Colonic mucosa (tissue), 4 donors: Measurements from ENCODE around the gene TEX35. TPM values are rescaled to one million over a fixed set of nuclear protein-coding genes. Genes with fewer than 3 reads are reported as not detected.

Experiments used
- DNase-seq: peaks from one replicate; pipeline ENCODE4 v3.0.0-alpha.2; 2020
- H3K27ac ChIP-seq: fragments of 200-600 bp; one replicate; pipeline ENCODE4 v1.8.0; 2021
- H3K27me3 ChIP-seq: fragments of 200-600 bp; one replicate; pipeline ENCODE4 v1.8.0; 2021
- H3K36me3 ChIP-seq: fragments of 200-600 bp; one replicate; pipeline ENCODE4 v1.8.0; 2021
- H3K4me1 ChIP-seq: fragments of 200-600 bp; one replicate; pipeline ENCODE4 v1.8.0; 2021; ENCODE audit warnings: mild to moderate bottlenecking
- H3K4me3 ChIP-seq: fragments of 200-600 bp; one replicate; pipeline ENCODE4 v1.8.0; 2021
- H3K9ac ChIP-seq, 2 donors: one replicate each; pipeline ENCODE4 v1.7.0; 2013; ENCODE audit warnings: control low read depth in 2 of 2, low read depth in 2 of 2, low read length in 2 of 2
- H3K9me3 ChIP-seq: fragments of 200-600 bp; one replicate; pipeline ENCODE4 v1.8.0; 2021
- intact Hi-C: fragments of 100-400 bp; cut with DNase I; formaldehyde crosslinking; loops from one replicate; pipeline ENCODE4 v1.14.1; 2022
- total RNA-seq, 2 donors: library from RNA; stranded (reverse); fragmentation: NEBNext Ultra II Directional in 1 of 2; extraction: Animal tissue kit (Norgen Biotek cat#: 25700) in 1 of 2; gene quantifications; one replicate each; pipeline ENCODE4 v1.2.1, GENCODE V29; 2021
- TF ChIP-seq, protein P1 (sequence below): fragments of 200-600 bp; IDR thresholded peaks from one replicate; pipeline ENCODE4 v1.8.0; 2022; ENCODE audit warnings: antibody characterized with exemption, mild to moderate bottlenecking
- donor health status: healthy.
- donor health status: DM: no; HTN: no; CAD: no.
- donor health status: DM: no; HTN: no; CAD: no.

Gene TEX35
- total RNA-seq, 2 donors from 2014 or later, result not detected

DNA sequence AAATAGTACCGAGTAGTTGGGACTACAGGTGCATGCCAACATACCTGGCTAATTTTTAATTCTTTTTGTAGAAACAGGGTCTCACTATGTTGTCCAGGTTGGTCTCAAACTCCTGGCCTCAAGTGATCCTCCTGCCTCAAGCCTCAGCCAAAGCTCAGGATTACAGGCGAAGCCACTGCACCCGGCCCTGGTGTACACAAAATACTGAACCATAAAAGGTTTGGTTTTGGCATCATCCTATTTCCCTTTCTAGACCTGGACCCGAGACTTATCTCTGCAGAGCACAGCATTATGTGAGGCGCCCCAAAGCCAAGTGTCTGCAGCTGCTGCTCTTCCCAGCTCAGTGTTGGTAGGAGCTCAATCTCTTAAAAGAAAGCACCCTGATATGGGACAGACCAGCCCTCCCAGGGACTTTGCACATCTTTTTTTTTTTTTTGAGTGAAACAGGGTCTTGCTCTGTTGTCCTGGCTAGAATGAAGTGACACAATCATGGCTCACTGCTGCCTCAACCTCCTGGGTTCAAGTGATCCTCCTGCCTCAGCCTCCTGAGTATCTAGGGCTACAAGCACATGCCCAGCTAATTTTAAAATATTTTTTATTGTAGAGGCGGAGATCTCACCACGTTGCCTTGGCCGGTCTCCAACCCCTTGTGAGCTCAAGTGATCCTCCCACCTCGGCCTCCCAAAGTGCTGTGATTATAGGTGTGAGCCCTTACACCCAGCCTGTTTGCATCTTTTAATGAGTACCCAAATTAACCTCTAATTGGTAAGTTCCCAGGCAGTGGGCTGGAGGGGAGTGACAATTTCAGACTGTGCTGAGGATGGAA is 20.4 kb downstream of the TEX35 start:
- no peak overlapping the region for H3K9ac ChIP-seq
- no peaks in the 10 kb centered on the region for H3K36me3 ChIP-seq
- no peak for DNase-seq
- H3K27me3 ChIP-seq, result no peaks in the 10 kb centered on the region
- no peaks in the 10 kb centered on the region for H3K9me3 ChIP-seq
- intact Hi-C loops, result no loop called here
- peaks cover 7% of the 10 kb centered on the region for H3K4me1 ChIP-seq
- no peak overlapping the region for H3K27ac ChIP-seq
- H3K4me3 ChIP-seq, result no peak overlapping the region
- TF ChIP-seq, protein P1, sequence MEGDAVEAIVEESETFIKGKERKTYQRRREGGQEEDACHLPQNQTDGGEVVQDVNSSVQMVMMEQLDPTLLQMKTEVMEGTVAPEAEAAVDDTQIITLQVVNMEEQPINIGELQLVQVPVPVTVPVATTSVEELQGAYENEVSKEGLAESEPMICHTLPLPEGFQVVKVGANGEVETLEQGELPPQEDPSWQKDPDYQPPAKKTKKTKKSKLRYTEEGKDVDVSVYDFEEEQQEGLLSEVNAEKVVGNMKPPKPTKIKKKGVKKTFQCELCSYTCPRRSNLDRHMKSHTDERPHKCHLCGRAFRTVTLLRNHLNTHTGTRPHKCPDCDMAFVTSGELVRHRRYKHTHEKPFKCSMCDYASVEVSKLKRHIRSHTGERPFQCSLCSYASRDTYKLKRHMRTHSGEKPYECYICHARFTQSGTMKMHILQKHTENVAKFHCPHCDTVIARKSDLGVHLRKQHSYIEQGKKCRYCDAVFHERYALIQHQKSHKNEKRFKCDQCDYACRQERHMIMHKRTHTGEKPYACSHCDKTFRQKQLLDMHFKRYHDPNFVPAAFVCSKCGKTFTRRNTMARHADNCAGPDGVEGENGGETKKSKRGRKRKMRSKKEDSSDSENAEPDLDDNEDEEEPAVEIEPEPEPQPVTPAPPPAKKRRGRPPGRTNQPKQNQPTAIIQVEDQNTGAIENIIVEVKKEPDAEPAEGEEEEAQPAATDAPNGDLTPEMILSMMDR, result no peak

DNA sequence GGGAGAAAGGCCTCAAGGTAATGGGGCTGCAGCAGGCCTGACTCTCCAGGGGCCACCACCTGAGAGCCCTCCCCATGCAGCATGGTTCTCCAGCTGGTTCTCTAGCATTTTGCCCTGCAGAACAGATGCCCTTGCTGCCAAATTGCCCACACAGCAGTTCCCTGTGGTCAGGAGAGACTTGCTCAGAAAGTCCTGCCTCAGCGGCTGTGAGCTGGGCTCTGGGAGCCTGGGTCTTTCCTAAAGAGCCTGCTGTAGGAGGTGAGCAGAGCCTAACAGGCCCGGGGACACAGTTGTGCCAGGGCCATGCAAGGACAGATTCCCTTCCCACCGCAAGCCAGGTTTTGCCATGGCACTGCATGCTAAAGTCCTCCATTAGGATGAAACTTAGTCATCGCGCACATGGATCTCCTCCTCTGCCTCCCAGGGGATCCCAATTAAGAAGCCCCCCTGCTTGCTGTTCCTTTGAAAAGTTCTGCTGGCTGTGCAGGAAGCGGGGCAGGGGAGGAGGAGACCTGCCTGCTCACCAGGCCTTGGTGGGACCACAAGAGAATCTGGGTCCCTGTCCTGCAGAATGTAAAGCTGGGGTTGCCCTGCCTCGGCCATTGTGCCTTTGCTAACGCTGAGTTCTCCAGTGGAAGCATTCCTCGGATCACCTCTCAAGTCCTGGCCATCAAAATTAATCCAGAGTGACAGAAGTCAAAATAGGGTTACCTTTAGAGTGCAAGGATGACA is 21.4 kb downstream of the TEX35 start:
- no peak overlapping the region for H3K27ac ChIP-seq
- intact Hi-C loops, result no loop called here
- H3K36me3 ChIP-seq, result no peaks in the 10 kb centered on the region
- no peak overlapping the region for H3K9ac ChIP-seq
- H3K9me3 ChIP-seq, result no peaks in the 10 kb centered on the region
- no peaks in the 10 kb centered on the region for H3K27me3 ChIP-seq
- DNase-seq, result no peak
- no peak overlapping the region for H3K4me3 ChIP-seq
- TF ChIP-seq, protein P1, result no peak
- H3K4me1 ChIP-seq, result peaks cover 7% of the 10 kb centered on the region

DNA sequence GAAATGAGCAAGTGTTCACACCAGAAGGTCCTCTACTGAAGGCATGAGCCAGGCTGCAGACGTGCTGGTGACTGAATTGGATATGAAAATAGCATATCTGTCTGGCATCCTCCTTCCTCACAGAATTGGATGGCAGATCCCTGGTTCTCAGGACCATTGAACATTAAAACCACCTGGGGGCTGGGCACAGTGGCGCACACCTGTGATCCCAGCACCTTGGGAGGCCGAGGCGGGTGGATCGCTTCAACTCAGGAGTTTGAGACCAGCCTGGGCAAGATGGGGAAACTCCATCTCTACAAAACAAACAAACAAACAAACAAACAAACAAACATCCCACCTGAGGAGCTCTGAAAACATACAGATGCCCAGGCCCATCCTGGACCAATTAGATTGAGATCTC is 23.4 kb downstream of the TEX35 start:
- no peaks in the 10 kb centered on the region for H3K27me3 ChIP-seq

DNA sequence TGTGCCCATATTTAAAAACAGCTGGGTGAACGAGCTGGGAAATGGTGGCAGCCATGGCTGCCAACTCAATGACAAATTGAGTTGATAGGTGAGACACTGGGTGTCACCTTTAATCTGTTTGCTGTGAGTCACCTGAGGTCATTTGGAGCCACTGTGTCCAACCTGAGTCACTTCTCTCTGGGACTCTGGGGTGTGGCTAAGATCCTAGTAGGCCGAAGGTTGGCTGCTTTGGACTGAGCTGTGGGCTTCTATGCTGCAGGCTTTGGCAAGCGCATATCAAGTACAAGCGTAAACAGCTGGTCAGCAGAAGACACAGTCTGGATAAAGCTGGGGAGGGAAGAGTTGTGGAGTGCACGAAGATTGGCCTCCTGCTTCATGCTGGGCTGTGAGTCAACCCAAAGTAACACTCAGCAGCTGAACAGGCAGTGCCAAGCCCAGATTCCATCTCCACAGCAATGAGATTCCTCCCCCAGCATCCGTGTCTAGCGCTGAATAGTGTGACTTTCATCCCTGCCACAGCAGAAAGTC is 24.0 kb downstream of the TEX35 start:
- no peaks in the 10 kb centered on the region for H3K36me3 ChIP-seq
- H3K4me3 ChIP-seq, result no peak overlapping the region
- TF ChIP-seq, protein P1, result no peak
- intact Hi-C loops, result no loop called here
- no peaks in the 10 kb centered on the region for H3K27me3 ChIP-seq
- H3K4me1 ChIP-seq, result peaks cover 7% of the 10 kb centered on the region
- H3K9me3 ChIP-seq, result no peaks in the 10 kb centered on the region
- DNase-seq, result peak; percentile 84
- peak overlapping the region; percentile 4 to 33 for H3K9ac ChIP-seq
- H3K27ac ChIP-seq, result peak overlapping the region; percentile 76

More for the DNA sequence above, 23.4 kb downstream of the TEX35 start:
- H3K27ac ChIP-seq, result peak overlapping the region; percentile 76
- H3K9me3 ChIP-seq, result no peaks in the 10 kb centered on the region
- H3K4me3 ChIP-seq, result no peak overlapping the region
- H3K9ac ChIP-seq, result no peak overlapping the region
- TF ChIP-seq, protein P1, result no peak
- H3K36me3 ChIP-seq, result no peaks in the 10 kb centered on the region
- intact Hi-C loops, result no loop called here
- peaks cover 7% of the 10 kb centered on the region for H3K4me1 ChIP-seq
- DNase-seq, result no peak

DNA sequence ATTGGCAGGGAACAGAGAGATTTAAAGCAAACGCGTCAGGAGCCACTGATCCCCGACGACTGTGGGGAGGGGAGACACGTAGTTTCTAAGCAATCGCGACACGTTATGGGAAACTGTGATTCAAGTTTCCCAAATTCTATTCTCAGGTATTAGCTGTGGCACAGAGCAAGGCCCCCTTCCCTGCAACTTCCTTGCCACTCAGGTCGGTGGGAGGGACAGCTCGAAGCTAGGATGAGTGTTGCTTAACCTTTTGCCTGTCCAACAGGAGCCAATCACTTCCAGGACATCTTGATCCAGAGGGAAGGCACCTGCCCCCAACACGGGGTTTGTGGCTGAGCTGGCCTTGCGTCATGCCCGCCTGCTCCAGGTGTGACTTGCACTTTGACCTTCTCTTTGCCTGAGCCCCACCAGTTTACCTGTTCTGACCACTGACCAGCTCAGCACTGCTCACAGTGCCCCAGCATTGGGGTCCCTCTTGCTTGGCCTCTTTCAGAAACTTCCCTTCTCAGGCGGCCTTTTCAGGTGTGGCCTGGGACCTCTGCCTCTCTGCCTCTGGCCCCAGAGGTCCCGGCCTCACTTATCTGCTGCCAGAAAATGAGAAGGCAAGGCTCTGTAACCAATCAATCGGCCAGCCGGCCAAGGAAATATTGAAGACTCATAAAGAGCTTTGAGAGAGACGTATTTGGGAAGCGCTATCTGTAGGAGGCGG is 24.6 kb downstream of the TEX35 start:
- Histone ChIP-seq H3K4me1 (peaks cover 7% of the 10 kb centered on the region), H3K4me3 (no peak overlapping the region), H3K27ac (peak overlapping the region; percentile 76), H3K27me3 (no peaks in the 10 kb centered on the region), H3K9me3 (no peaks in the 10 kb centered on the region), H3K36me3 (no peaks in the 10 kb centered on the region), H3K9ac (peak overlapping the region; percentile 4 to 33)
- TF ChIP-seq, protein P1, result no peak
- DNase-seq, result peak; percentile 63
- intact Hi-C loops, result no loop called here
